Measurements from ENCODE around the gene NSRP1. TPM values are rescaled to one million over a fixed set of nuclear protein-coding genes. Genes with fewer than 3 reads are reported as not detected.

NSRP1 gene
- total and polyA plus RNA-seq, 10 of the 15 experiments (the other 5 are each of a cell fraction or from before 2014, with no cell fraction given) = 12.5 to 69.7 (median 37.8) TPM

- TF ChIP-seq USF1 (IDR thresholded peaks at IDR 0.05; ENCODE audit: borderline replicate concordance, extremely low read length, insufficient read depth, low read depth, low read length) (no peak), PAX5 (IDR thresholded peaks at IDR 0.05; ENCODE audit: borderline replicate concordance, low read depth, low read length) (0 out of 2 replicates have a peak, but pooled peaks have one; percentile 30), HDAC2 (IDR thresholded peaks at IDR 0.05) (no peak), NRF1 (conservative IDR thresholded peaks at IDR 0.05; ENCODE audit: low read depth, low read length) (no peak), TBL1XR1 (IDR thresholded peaks at IDR 0.05; ENCODE audit: low read depth, low read length) (peak; percentile 14; the same call in 1 of the 2 replicates), STAT3 (IDR thresholded peaks at IDR 0.05; ENCODE audit: low read depth, low read length) (no peak), DPF2 (IDR thresholded peaks at IDR 0.05) (peak; percentile 95), TARDBP (IDR thresholded peaks at IDR 0.05; ENCODE audit: borderline replicate concordance) (no peak), ZNF384 (IDR thresholded peaks at IDR 0.05; ENCODE audit: borderline replicate concordance, low read depth, low read length) (no peak), NR2F1 (conservative IDR thresholded peaks at IDR 0.05) (peak; percentile 67), EED (IDR thresholded peaks at IDR 0.05; ENCODE audit: low read depth) (no peak)
These were observed 57.0 kb downstream of the NSRP1 start (continued) for GRCh38 chr17:30173649-30174048.

- Histone ChIP-seq H3K79me2 (ENCODE audit: control insufficient read depth, insufficient read depth, low read length) (peaks cover 3% of the 10 kb centered on the region), H3K4me3 (no peak overlapping the region), H3K36me3 (ENCODE audit: control insufficient read depth in 2 of 2, insufficient read depth in 2 of 2, low read length in 1 of 2) (peaks cover 0 to 13% of the 10 kb centered on the region in 2 experiments; a peak in 2 of 4 replicates), H4K20me1 (ENCODE audit: control insufficient read depth, insufficient read depth) (no peaks in the 10 kb centered on the region; the same call in 1 of the 2 replicates), H3K9me3 (replicated peaks; ENCODE audit: control insufficient read depth, insufficient read depth, low read length) (no peaks in the 10 kb centered on the region), H2AFZ (ENCODE audit: control insufficient read depth, low read depth, low read length) (no peak overlapping the region), H3K9ac (ENCODE audit: control insufficient read depth, insufficient read depth, low read length) (no peak overlapping the region), H3K4me1 (ENCODE audit: control insufficient read depth, insufficient read depth, low read length) (peaks cover 30% of the 10 kb centered on the region), H3K27ac (ENCODE audit: control insufficient read depth, insufficient read depth) (no peak overlapping the region), H3K27me3 (replicated peaks in 1 of 2; ENCODE audit: control insufficient read depth in 2 of 2, insufficient read depth in 2 of 2, low read length in 1 of 2) (no peaks in the 10 kb centered on the region), H3K4me2 (ENCODE audit: control insufficient read depth, insufficient read depth) (no peak overlapping the region)
- POLR2A ChIA-PET = interaction anchor here (0.7 kb wide), 1 partner anchor 36 kb away, joined by 3 read pairs; no protein-coding TSS in a partner anchor
- intact Hi-C loops (cut with micrococcal nuclease; ENCODE audit: unreplicated experiment) (loop anchor here (2.0 to 10.0 kb wide), 3 partner anchors 38 to 430 kb away; no protein-coding TSS in a partner anchor), in situ Hi-C loops (cut with MboI) (no loop called here)
- BruUV-seq (replicated peaks) = no TSS peak
- CTCF ChIA-PET = interaction anchor here (0.6 to 2.3 kb wide), 13 partner anchors 9 to 244 kb away, joined by 3 to 13 read pairs (median 4); no protein-coding TSS in a partner anchor
- FAIRE-seq = no peak
- RAD21 ChIA-PET (ENCODE audit: unreplicated experiment) = interaction anchor here (0.7 to 1.4 kb wide), 4 partner anchors 11 to 70 kb away, joined by 3 to 6 read pairs (median 4); no protein-coding TSS in a partner anchor
- TF ChIP-seq MYC (IDR thresholded peaks at IDR 0.05; ENCODE audit: insufficient read depth, insufficient read length, insufficient replicate concordance, low read length, severe bottlenecking) (no peak), ESRRA (IDR thresholded peaks at IDR 0.05; ENCODE audit: low read length) (no peak), ZNF207 (IDR thresholded peaks at IDR 0.05; ENCODE audit: borderline replicate concordance) (no peak)
- DNase-seq (ENCODE audit: low read depth, low spot score) = no peak
- SMC1A ChIA-PET (ENCODE audit: uncharacterized antibody, unreplicated experiment) = interaction anchor here (0.6 to 3.9 kb wide), 15 partner anchors 10 to 189 kb away, joined by 3 to 15 read pairs (median 4); partner anchors contain the start of gene SLC6A4
- no peak for ATAC-seq
- 100% methylated on average over 1 of the region's 1 CpG for WGBS (ENCODE audit: insufficient coverage, insufficient replicate concordance, low lambda C conversion rate, missing lambda C conversion rate)
These were observed 57.9 kb downstream of the NSRP1 start for GRCh38 chr17:30174556-30174955.
